Measurements from ENCODE around the gene NCKAP5L.

- TF ChIP-seq CTCF (conservative IDR thresholded peaks at IDR 0.05), result no peak
- no peak for TF ChIP-seq EZH2 (IDR thresholded peaks at IDR 0.05; ENCODE audit: low read depth)
Measured at GRCh38 chr12:49750996-49751393, 77.2 kb downstream of the NCKAP5L start.
